NB4 (cell line): Measurements from ENCODE around the gene MRTFA.

Experiments
- DNase-seq: peaks from one replicate; pipeline ENCODE4 v3.0.0; 2010; ENCODE audit warnings: low read depth
- H3K4me3 ChIP-seq: one replicate; pipeline ENCODE4 v1.5.1; 2011; ENCODE audit warnings: mild to moderate bottlenecking, low read depth, low read length, moderate library complexity
- MAX ChIP-seq: IDR thresholded peaks from 2 replicates; pipeline ENCODE4 v1.6.1; 2011; ENCODE audit warnings: low read depth, low read length
- MYC ChIP-seq: IDR thresholded peaks from 2 replicates; pipeline ENCODE4 v1.6.1; 2011; ENCODE audit warnings: low read depth, low read length
- POLR2A ChIP-seq: IDR thresholded peaks from 2 replicates; pipeline ENCODE4 v1.6.1; 2011; ENCODE audit warnings: mild to moderate bottlenecking; ENCODE audit not compliant: insufficient read length; ENCODE audit errors: extremely low read depth
- TF ChIP-seq, protein P1 (sequence below): IDR thresholded peaks from one replicate; pipeline ENCODE4 v1.5.1; 2012; ENCODE audit warnings: low read depth, low read length

Gene MRTFA

DNA sequence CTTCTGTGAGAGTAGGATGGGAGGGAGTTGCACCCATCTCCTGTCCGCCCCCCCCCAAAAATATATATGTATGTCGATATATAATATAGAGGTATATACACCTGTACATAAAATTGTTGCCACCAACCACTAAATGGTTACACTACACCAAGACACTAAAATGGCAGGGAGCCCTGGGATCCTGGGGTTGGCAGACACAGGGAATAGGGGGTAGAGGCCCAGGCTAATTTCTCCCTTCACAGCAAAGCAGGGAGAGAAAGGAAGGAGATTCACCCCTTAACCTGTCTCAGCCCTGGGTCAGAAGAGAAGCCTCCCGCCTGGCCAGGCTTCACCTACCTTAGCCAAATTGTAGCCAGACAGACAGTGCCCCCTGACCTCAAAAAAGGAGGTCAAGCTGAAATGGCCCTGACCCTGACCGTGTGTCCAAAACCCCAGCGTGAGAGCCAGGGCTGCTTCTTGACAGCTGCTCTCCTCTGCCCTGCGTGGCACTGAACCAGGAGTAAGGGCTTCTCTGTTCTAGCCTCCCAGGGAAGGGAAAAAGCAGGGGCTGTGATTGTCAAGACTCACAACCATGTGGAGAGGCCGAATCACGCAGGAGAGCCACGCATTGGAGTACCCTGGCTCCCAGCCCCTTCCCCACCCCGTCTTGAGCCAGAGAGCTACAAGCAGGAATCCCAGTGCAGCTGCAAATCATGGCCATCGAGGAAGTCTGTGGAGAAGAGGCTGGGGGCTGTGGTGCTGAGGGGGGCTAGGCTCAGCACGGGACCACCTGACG is 225.6 kb downstream of the MRTFA start:
- TF ChIP-seq MYC (no peak), POLR2A (no peak), MAX (no peak)
- TF ChIP-seq, protein P1, sequence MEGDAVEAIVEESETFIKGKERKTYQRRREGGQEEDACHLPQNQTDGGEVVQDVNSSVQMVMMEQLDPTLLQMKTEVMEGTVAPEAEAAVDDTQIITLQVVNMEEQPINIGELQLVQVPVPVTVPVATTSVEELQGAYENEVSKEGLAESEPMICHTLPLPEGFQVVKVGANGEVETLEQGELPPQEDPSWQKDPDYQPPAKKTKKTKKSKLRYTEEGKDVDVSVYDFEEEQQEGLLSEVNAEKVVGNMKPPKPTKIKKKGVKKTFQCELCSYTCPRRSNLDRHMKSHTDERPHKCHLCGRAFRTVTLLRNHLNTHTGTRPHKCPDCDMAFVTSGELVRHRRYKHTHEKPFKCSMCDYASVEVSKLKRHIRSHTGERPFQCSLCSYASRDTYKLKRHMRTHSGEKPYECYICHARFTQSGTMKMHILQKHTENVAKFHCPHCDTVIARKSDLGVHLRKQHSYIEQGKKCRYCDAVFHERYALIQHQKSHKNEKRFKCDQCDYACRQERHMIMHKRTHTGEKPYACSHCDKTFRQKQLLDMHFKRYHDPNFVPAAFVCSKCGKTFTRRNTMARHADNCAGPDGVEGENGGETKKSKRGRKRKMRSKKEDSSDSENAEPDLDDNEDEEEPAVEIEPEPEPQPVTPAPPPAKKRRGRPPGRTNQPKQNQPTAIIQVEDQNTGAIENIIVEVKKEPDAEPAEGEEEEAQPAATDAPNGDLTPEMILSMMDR = no peak
- no peak for DNase-seq
- H3K4me3 ChIP-seq = no peak overlapping the region

- DNase-seq = no peak
- TF ChIP-seq MYC (no peak), MAX (no peak), POLR2A (no peak)
- TF ChIP-seq, protein P1 = no peak
- H3K4me3 ChIP-seq = no peak overlapping the region
These were observed 226.2 kb downstream of the MRTFA start for GRCh38 chr22:40410272-40410671.

DNA sequence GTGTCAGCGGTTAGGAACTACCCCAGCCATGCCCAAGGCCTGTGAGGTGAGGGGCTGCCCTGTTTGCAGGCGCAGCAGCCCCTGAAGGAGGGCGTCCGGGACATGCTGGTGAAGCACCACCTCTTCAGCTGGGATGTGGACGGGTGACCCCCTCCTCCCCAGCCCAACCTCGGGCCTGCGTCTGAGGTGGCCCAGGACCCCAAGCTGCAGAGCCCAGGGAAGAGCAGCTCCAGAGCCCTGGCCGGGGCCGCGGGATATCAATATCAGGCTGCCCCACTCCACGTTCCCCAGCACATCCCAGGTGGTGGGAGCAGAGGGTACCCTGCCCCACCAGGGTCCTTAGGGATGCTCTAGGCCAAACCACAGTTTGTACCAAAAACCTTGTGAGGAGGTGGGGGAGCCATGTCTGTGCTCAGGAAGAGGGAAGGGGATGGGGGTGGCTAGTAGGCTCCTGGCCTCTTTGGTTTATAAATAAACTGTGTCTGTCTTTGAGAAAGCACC is 226.9 kb downstream of the MRTFA start:
- no peak for TF ChIP-seq MAX
- TF ChIP-seq, protein P1 = no peak
- TF ChIP-seq MYC = no peak
- no peak for TF ChIP-seq POLR2A
- DNase-seq = no peak
- no peak overlapping the region for H3K4me3 ChIP-seq

- no peak for TF ChIP-seq POLR2A
- TF ChIP-seq, protein P1 = no peak
- TF ChIP-seq MAX = no peak
- TF ChIP-seq MYC = no peak
- no peak for DNase-seq
- no peak overlapping the region for H3K4me3 ChIP-seq
These were observed 227.6 kb downstream of the MRTFA start for GRCh38 chr22:40408718-40409612.

- DNase-seq = no peak
- no peak overlapping the region for H3K4me3 ChIP-seq
- no peak for TF ChIP-seq POLR2A
- TF ChIP-seq, protein P1 = no peak
- TF ChIP-seq MAX = no peak
- no peak for TF ChIP-seq MYC
These were observed 228.4 kb downstream of the MRTFA start for GRCh38 chr22:40407831-40408717.
